GM12892 (cell line): ENCODE data around the gene XYLT2.

Experiments used
- POLR2A ChIP-seq: IDR thresholded peaks from 2 replicates; pipeline ENCODE4 v1.6.1; 2011; ENCODE audit warnings: low read depth, low read length, control low read depth
- TAF1 ChIP-seq: IDR thresholded peaks from 2 replicates; pipeline ENCODE4 v1.6.1; 2011; ENCODE audit warnings: low read depth, mild to moderate bottlenecking, control low read depth, low read length, borderline replicate concordance

DNA sequence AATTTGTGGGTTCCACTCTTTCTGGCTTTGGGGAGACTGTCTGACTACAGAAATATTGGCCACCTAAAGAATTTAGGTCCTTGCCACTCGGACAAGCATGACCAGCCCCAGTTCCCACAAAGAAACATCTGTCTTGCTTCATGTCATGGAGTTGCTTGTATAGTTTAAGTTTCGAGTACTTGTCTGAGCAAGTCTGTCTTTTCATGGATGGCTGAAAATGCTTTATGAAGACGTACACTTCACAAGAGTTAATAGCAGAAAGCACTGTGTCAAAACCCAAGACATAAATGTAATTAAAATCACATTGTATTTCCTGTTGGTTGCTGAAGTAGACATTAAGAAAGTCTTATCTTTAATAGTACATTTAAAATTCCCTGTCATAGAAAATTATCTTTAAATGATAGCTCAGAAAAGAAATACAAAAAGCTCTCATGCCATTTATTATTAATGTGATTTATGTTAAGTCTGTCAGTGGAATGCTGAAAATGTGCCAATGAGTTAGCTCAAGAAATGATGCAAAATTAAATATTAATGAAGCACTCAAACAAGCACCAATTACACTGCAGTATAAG lies 29.8 kb upstream of the XYLT2 start:
- TF ChIP-seq POLR2A (no peak), TAF1 (no peak)
